Choroid plexus epithelial cell (primary cell): ENCODE results near the gene RNU1-1.
"Not testable (repeated sequence)": the region's sequence is repeated elsewhere in the genome, so short reads cannot be mapped to it uniquely, and the experiment has no call there.

Experiments
- DNase-seq: peaks from one replicate; pipeline ENCODE4 v3.0.0-alpha.2; 2010; ENCODE audit warnings: low read depth
- H3K4me3 ChIP-seq: 2 replicates; pipeline ENCODE4 v1.5.1; 2011; ENCODE audit warnings: low read depth, mild to moderate bottlenecking, control low read depth, low read length, moderate library complexity
- CTCF ChIP-seq: conservative IDR thresholded peaks from 2 replicates; pipeline ENCODE4 v1.5.1; 2011; ENCODE audit warnings: low read depth, mild to moderate bottlenecking, control low read depth, inconsistent platforms, low read length, moderate library complexity

The RNU1-1 gene

GRCh38 chr1:16532235-16532991, 18.3 kb upstream of the RNU1-1 start:
- DNase-seq, H3K4me3 ChIP-seq: not testable (repeated sequence)
- TF ChIP-seq CTCF, result peak; percentile 26

- DNase-seq, result not testable (repeated sequence)
Measured at GRCh38 chr1:16528338-16528737, 14.3 kb upstream of the RNU1-1 start.

GRCh38 chr1:16525769-16526168, 11.7 kb upstream of the RNU1-1 start:
- not testable (repeated sequence) for DNase-seq, H3K4me3 ChIP-seq

More at GRCh38 chr1:16528338-16528737, 14.3 kb upstream of the RNU1-1 start:
- not testable (repeated sequence) for H3K4me3 ChIP-seq

- H3K4me3 ChIP-seq, DNase-seq: not testable (repeated sequence)
Measured at GRCh38 chr1:16521679-16522078, 7.6 kb upstream of the RNU1-1 start.

GRCh38 chr1:16521288-16521583, 7.2 kb upstream of the RNU1-1 start:
- peak overlapping the region; percentile 46 for H3K4me3 ChIP-seq
- no peak for TF ChIP-seq CTCF
- DNase-seq, result no peak

- DNase-seq, result peak; percentile 10
- H3K4me3 ChIP-seq, result peak overlapping the region; percentile 46
- TF ChIP-seq CTCF, result peak; percentile 2
Measured at GRCh38 chr1:16520435-16521287, 6.6 kb upstream of the RNU1-1 start.

GRCh38 chr1:16519255-16519951, 5.3 kb upstream of the RNU1-1 start:
- not testable (repeated sequence) for DNase-seq, H3K4me3 ChIP-seq

GRCh38 chr1:16518913-16519254, 4.8 kb upstream of the RNU1-1 start:
- not testable (repeated sequence) for H3K4me3 ChIP-seq, DNase-seq

GRCh38 chr1:16516694-16517410, 2.8 kb upstream of the RNU1-1 start:
- DNase-seq, H3K4me3 ChIP-seq: not testable (repeated sequence)

- H3K4me3 ChIP-seq, result not testable (repeated sequence)
- DNase-seq, result peak; percentile 97
Measured at GRCh38 chr1:16513412-16514106, 526 bp downstream of the RNU1-1 start.

GRCh38 chr1:16512624-16513411, 1.3 kb downstream of the RNU1-1 start:
- DNase-seq, H3K4me3 ChIP-seq: not testable (repeated sequence)

- not testable (repeated sequence) for H3K4me3 ChIP-seq, DNase-seq
Measured at GRCh38 chr1:16511926-16512325, 2.2 kb downstream of the RNU1-1 start.
